ENCODE results near the gene PBX2.

PBX2 gene, protein sequence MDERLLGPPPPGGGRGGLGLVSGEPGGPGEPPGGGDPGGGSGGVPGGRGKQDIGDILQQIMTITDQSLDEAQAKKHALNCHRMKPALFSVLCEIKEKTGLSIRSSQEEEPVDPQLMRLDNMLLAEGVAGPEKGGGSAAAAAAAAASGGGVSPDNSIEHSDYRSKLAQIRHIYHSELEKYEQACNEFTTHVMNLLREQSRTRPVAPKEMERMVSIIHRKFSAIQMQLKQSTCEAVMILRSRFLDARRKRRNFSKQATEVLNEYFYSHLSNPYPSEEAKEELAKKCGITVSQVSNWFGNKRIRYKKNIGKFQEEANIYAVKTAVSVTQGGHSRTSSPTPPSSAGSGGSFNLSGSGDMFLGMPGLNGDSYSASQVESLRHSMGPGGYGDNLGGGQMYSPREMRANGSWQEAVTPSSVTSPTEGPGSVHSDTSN

GRCh38 chr6:32190054-32190851 is at the start of gene PBX2:
Gene PBX2, minus strand, starts transcription at chr6:32190202. Its CDS starts 287 bp downstream, at chr6:32189915.
- H3K4me1 ChIP-seq (ENCODE audit: control insufficient read depth, insufficient read depth, low read length), result peaks cover 58% of the 10 kb centered on the region
- no peaks in the 10 kb centered on the region for H3K36me3 ChIP-seq (ENCODE audit: control insufficient read depth, insufficient read depth, low read length)
- H3K9me3 ChIP-seq (ENCODE audit: control insufficient read depth, low read length), result no peaks in the 10 kb centered on the region
- peak within 1 kb of the TSS; percentile 95 for H3K9ac ChIP-seq (ENCODE audit: low read length)
- peak within 1 kb of the TSS; percentile 66 for H3K4me3 ChIP-seq (ENCODE audit: low read length)
- no peaks in the 10 kb centered on the region for H3K27me3 ChIP-seq (ENCODE audit: control insufficient read depth, insufficient read depth, low read length)

DNA sequence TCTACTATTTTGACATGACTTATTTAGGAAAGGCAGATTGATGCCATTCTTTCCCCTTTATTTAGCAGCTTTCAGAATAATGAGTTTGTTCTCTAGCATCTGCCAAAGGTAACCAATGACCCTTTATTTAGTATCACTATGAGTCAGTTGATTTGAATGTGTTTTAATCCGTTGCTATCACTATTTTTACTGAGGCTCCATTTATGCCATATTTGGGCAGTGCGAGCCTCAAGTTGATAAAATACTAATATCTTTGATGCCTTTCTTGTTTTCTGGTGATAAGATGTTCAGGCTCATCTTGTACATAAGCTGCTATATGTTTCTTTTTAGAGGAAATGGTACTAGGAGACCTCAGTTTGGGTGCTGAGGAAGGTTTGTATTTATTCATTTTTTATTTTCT is 49.5 kb upstream of the PBX2 start:
- Histone ChIP-seq H3K4me3 (ENCODE audit: low read length) (no peak overlapping the region), H3K9me3 (ENCODE audit: control insufficient read depth, low read length) (no peaks in the 10 kb centered on the region), H3K27me3 (ENCODE audit: control insufficient read depth, insufficient read depth, low read length) (no peaks in the 10 kb centered on the region), H3K9ac (ENCODE audit: low read length) (no peak overlapping the region), H3K36me3 (ENCODE audit: control insufficient read depth, insufficient read depth, low read length) (no peaks in the 10 kb centered on the region), H3K4me1 (ENCODE audit: control insufficient read depth, insufficient read depth, low read length) (no peaks in the 10 kb centered on the region)

- Histone ChIP-seq H3K9me3 (ENCODE audit: control insufficient read depth, low read length) (no peaks in the 10 kb centered on the region), H3K36me3 (ENCODE audit: control insufficient read depth, insufficient read depth, low read length) (no peaks in the 10 kb centered on the region), H3K27me3 (ENCODE audit: control insufficient read depth, insufficient read depth, low read length) (no peaks in the 10 kb centered on the region), H3K9ac (ENCODE audit: low read length) (no peak overlapping the region), H3K4me3 (ENCODE audit: low read length) (no peak overlapping the region), H3K4me1 (ENCODE audit: control insufficient read depth, insufficient read depth, low read length) (no peaks in the 10 kb centered on the region)
Observed at GRCh38 chr6:32234934-32235333, 44.9 kb upstream of the PBX2 start.

DNA sequence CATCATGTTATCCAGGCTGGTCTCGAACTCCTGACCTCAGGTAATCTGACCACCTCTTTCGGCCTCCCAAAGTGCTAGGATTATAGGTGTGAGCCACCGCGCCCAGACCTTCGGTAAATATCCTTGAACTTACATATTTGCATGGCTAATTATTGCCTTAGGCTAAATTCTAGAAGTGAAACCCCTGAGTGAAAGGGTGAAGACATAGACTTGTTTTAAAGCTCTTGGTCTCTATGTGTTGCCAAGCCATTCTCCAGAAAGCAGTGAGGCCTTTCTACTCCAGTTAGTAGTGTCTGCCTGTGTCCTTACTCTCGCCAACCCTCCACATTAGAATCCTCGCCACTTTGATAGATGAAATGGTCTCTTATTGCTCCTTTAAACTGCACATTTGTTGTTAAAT is 36.4 kb upstream of the PBX2 start:
- H3K27me3 ChIP-seq (ENCODE audit: control insufficient read depth, insufficient read depth, low read length), result no peaks in the 10 kb centered on the region
- H3K9ac ChIP-seq (ENCODE audit: low read length), result no peak overlapping the region
- H3K9me3 ChIP-seq (ENCODE audit: control insufficient read depth, low read length), result no peaks in the 10 kb centered on the region
- no peaks in the 10 kb centered on the region for H3K36me3 ChIP-seq (ENCODE audit: control insufficient read depth, insufficient read depth, low read length)
- no peaks in the 10 kb centered on the region for H3K4me1 ChIP-seq (ENCODE audit: control insufficient read depth, insufficient read depth, low read length)
- H3K4me3 ChIP-seq (ENCODE audit: low read length), result no peak overlapping the region

GRCh38 chr6:32224696-32225095 is 34.7 kb upstream of the PBX2 start:
- H3K27me3 ChIP-seq (ENCODE audit: control insufficient read depth, insufficient read depth, low read length), result no peaks in the 10 kb centered on the region
- H3K36me3 ChIP-seq (ENCODE audit: control insufficient read depth, insufficient read depth, low read length), result no peaks in the 10 kb centered on the region
- no peaks in the 10 kb centered on the region for H3K9me3 ChIP-seq (ENCODE audit: control insufficient read depth, low read length)
- H3K9ac ChIP-seq (ENCODE audit: low read length), result no peak overlapping the region
- H3K4me3 ChIP-seq (ENCODE audit: low read length), result no peak overlapping the region
- H3K4me1 ChIP-seq (ENCODE audit: control insufficient read depth, insufficient read depth, low read length), result no peaks in the 10 kb centered on the region

DNA sequence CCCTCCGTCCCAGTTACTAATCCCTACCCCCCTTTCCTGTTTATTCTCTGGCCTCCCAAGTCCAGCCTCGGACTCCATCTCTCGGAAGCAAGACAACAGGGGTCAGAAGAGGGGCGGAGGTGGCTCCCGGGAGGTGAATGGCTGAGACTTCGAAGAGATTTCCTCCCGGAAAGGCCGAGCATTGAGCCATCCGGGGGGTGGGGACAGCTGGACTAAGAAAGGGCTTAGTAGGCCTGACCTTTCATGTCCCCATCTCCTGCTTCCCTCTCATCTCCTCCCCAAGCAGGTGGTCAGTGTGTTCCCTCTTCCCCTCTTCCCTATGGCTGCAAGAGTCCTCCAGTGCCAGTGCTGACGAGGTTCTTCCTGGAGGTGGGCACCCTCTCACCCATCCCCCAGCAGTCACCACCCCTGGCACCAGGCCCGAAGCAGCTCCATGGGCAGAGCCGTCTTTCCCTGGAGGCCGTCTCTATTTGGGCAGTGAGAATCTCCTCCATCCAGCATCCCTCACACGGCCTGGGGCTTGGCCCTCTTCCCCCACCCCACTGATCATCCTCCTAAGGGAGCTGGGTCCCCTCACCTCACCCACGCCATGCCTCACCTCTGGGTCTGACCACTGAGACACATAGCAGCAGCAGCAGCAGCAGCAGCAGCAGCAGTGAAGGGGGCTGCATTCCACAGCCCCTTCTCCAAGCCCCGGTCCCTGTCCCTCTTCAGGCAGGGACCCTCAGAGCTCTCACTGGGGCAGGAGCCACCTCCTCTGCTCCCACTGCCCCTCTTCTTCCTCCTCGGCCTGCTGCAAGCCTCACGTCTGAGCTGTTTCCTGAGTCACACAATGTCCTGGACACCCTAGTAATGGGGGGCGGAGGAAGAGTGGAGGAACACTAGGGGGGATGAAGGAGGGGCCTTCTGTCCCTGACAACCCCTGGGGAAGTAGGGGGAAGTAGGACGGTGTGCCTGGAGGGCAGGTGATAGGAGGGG is 33.5 kb upstream of the PBX2 start, which contains the start of gene NOTCH4:
Gene NOTCH4 (minus strand): TSS at position 810 of the 978 bp plus-strand sequence. CDS start 139 bp downstream, at position 671.
- Histone ChIP-seq H3K9ac (ENCODE audit: low read length) (no peak within 1 kb of the TSS), H3K4me3 (ENCODE audit: low read length) (no peak within 1 kb of the TSS), H3K4me1 (ENCODE audit: control insufficient read depth, insufficient read depth, low read length) (no peaks in the 10 kb centered on the region), H3K9me3 (ENCODE audit: control insufficient read depth, low read length) (no peaks in the 10 kb centered on the region), H3K36me3 (ENCODE audit: control insufficient read depth, insufficient read depth, low read length) (no peaks in the 10 kb centered on the region), H3K27me3 (ENCODE audit: control insufficient read depth, insufficient read depth, low read length) (no peaks in the 10 kb centered on the region)

- Histone ChIP-seq H3K27me3 (ENCODE audit: control insufficient read depth, insufficient read depth, low read length) (no peaks in the 10 kb centered on the region), H3K36me3 (ENCODE audit: control insufficient read depth, insufficient read depth, low read length) (no peaks in the 10 kb centered on the region), H3K4me3 (ENCODE audit: low read length) (no peak overlapping the region), H3K9me3 (ENCODE audit: control insufficient read depth, low read length) (no peaks in the 10 kb centered on the region), H3K9ac (ENCODE audit: low read length) (no peak overlapping the region), H3K4me1 (ENCODE audit: control insufficient read depth, insufficient read depth, low read length) (no peaks in the 10 kb centered on the region)
Observed at GRCh38 chr6:32222333-32223230, 32.6 kb upstream of the PBX2 start.

GRCh38 chr6:32220021-32220420 is 30.0 kb upstream of the PBX2 start:
- Histone ChIP-seq H3K4me1 (ENCODE audit: control insufficient read depth, insufficient read depth, low read length) (no peaks in the 10 kb centered on the region), H3K27me3 (ENCODE audit: control insufficient read depth, insufficient read depth, low read length) (no peaks in the 10 kb centered on the region), H3K9me3 (ENCODE audit: control insufficient read depth, low read length) (no peaks in the 10 kb centered on the region), H3K4me3 (ENCODE audit: low read length) (no peak overlapping the region), H3K36me3 (ENCODE audit: control insufficient read depth, insufficient read depth, low read length) (no peaks in the 10 kb centered on the region), H3K9ac (ENCODE audit: low read length) (no peak overlapping the region)

DNA sequence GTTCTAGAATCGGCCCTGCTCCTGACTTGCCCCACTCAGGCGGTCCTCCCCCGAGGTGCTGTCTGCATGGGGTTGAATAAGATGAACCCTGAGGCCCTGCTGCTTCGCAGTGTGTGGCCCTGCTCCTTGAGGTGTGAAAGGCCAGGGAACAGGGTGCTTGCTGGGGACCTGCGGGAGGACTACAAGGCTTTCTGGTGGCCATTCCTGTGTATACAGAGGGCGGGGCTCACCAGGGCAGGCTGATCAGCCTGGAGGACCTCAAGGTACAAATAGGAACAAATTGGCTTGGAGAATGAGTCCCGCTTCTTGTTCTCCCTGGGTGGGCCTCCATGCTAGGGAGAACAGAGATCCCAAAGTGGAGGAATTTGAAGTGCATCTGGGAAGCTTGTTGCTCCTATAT is 28.2 kb upstream of the PBX2 start:
- Histone ChIP-seq H3K9ac (ENCODE audit: low read length) (no peak overlapping the region), H3K36me3 (ENCODE audit: control insufficient read depth, insufficient read depth, low read length) (no peaks in the 10 kb centered on the region), H3K9me3 (ENCODE audit: control insufficient read depth, low read length) (no peaks in the 10 kb centered on the region), H3K27me3 (ENCODE audit: control insufficient read depth, insufficient read depth, low read length) (no peaks in the 10 kb centered on the region), H3K4me3 (ENCODE audit: low read length) (no peak overlapping the region), H3K4me1 (ENCODE audit: control insufficient read depth, insufficient read depth, low read length) (no peaks in the 10 kb centered on the region)

DNA sequence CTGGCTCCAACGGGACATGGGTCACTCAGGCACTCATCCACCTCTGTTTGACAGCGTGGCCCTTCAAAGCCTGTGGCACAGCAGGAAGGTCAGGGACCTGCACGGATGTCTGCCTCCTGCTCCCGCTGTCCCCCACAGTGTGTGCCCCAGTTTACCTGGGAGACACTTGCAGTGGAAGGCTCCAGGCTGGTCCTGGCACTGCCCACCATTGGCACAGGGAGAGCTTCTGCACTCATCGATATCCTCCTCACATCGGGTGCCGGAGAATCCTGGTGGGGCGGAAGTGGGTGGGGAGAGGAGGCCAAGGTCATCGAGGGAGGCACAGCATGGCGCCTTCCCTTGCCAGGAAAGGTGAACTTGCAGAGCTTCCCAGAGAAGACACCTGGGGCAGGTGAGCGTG is 27.0 kb upstream of the PBX2 start:
- H3K4me3 ChIP-seq (ENCODE audit: low read length), result no peak overlapping the region
- no peak overlapping the region for H3K9ac ChIP-seq (ENCODE audit: low read length)
- no peaks in the 10 kb centered on the region for H3K36me3 ChIP-seq (ENCODE audit: control insufficient read depth, insufficient read depth, low read length)
- no peaks in the 10 kb centered on the region for H3K9me3 ChIP-seq (ENCODE audit: control insufficient read depth, low read length)
- H3K4me1 ChIP-seq (ENCODE audit: control insufficient read depth, insufficient read depth, low read length), result no peaks in the 10 kb centered on the region
- no peaks in the 10 kb centered on the region for H3K27me3 ChIP-seq (ENCODE audit: control insufficient read depth, insufficient read depth, low read length)

- Histone ChIP-seq H3K27me3 (ENCODE audit: control insufficient read depth, insufficient read depth, low read length) (no peaks in the 10 kb centered on the region), H3K4me1 (ENCODE audit: control insufficient read depth, insufficient read depth, low read length) (no peaks in the 10 kb centered on the region), H3K4me3 (ENCODE audit: low read length) (no peak overlapping the region), H3K9me3 (ENCODE audit: control insufficient read depth, low read length) (no peaks in the 10 kb centered on the region), H3K36me3 (ENCODE audit: control insufficient read depth, insufficient read depth, low read length) (no peaks in the 10 kb centered on the region), H3K9ac (ENCODE audit: low read length) (no peak overlapping the region)
Observed at GRCh38 chr6:32216285-32216684, 26.3 kb upstream of the PBX2 start.
